Measurements from ENCODE around the gene CACNA1E.

The CACNA1E gene

GRCh38 chr1:181483285-181484195 is at the start of gene CACNA1E:
Gene CACNA1E (plus strand): TSS chr1:181483517. CDS start chr1:181483745, 228 bp downstream.
- in situ Hi-C loops (cut with MboI; ENCODE audit: low sequenced_read_pairs): loop anchor here (25.0 kb wide), 3 partner anchors 454 to 929 kb away; partner anchors contain the start of genes TEDDM1 and ZNF648

- in situ Hi-C loops (cut with MboI; ENCODE audit: low sequenced_read_pairs): no loop called here
Observed at GRCh38 chr1:181433931-181434330, 49.4 kb upstream of the CACNA1E start.

GRCh38 chr1:181438013-181438412 is 45.3 kb upstream of the CACNA1E start:
- in situ Hi-C loops (cut with MboI; ENCODE audit: low sequenced_read_pairs): no loop called here

DNA sequence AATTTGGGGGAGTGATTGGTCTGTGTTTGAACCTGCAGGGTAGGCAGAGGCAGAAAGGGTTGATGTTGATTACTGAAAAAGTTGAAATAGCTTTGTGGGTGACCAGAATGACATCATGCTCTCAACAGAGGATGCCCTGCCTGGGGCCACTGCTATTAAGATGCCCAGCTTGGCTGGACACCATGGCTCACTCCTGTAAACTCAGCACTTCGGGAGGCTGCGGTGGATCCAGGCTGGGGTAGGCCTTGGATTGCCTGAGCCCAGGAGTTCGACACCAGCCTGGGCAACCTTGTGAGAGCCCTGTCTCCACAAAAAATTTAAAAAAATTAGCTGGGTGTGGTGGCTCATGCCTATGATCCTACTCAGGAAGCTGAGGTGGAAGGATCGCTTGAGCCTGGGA is 42.8 kb upstream of the CACNA1E start:
- in situ Hi-C loops (cut with MboI; ENCODE audit: low sequenced_read_pairs): no loop called here

DNA sequence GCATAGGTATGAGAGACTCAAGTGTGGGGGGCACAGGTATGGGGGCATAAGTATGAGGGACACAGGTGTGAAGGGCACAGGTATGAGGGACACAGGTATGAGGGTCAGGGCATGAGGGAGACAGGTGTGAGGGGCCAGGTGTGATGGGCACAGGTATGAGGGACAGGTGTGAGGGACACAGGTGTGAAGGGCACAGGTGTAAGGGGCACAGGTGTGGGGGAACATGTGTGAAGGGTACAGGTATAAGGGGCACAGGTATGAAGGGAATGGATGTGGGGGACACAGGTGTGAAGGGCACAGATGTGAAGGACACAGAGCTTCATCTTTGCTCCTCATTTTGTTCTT is 41.2 kb upstream of the CACNA1E start:
- in situ Hi-C loops (cut with MboI; ENCODE audit: low sequenced_read_pairs): no loop called here

- in situ Hi-C loops (cut with MboI; ENCODE audit: low sequenced_read_pairs): no loop called here
Observed at GRCh38 chr1:181443231-181443853, 40.0 kb upstream of the CACNA1E start.

- in situ Hi-C loops (cut with MboI; ENCODE audit: low sequenced_read_pairs): no loop called here
Observed at GRCh38 chr1:181445436-181445835, 37.9 kb upstream of the CACNA1E start.

- in situ Hi-C loops (cut with MboI; ENCODE audit: low sequenced_read_pairs): no loop called here
Observed at GRCh38 chr1:181448461-181448860, 34.9 kb upstream of the CACNA1E start.

GRCh38 chr1:181451661-181452230 is 31.6 kb upstream of the CACNA1E start:
- in situ Hi-C loops (cut with MboI; ENCODE audit: low sequenced_read_pairs): no loop called here

- in situ Hi-C loops (cut with MboI; ENCODE audit: low sequenced_read_pairs): no loop called here
Observed at GRCh38 chr1:181452746-181453145, 30.6 kb upstream of the CACNA1E start.

GRCh38 chr1:181453541-181454201 is 29.6 kb upstream of the CACNA1E start:
- in situ Hi-C loops (cut with MboI; ENCODE audit: low sequenced_read_pairs): no loop called here

GRCh38 chr1:181456551-181456950 is 26.8 kb upstream of the CACNA1E start:
- in situ Hi-C loops (cut with MboI; ENCODE audit: low sequenced_read_pairs): no loop called here

DNA sequence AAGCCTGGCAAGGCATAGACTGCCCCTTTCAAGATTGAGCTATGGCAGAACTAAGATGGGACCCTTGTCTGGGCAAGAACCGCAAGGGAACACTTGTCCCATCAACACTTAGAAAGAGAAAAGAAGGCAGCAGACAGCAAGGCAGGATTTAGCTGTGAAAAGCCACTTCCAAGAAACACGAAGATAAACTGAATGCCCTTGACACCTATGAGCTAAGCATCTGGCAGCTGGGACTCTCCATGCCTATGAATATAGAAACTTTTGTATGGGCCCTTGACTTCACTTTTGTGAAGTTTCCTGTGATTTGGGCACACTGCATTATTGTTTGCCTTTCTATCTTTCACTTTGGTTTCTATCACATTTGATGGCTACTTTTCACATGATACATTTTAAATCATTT is 24.9 kb upstream of the CACNA1E start:
- in situ Hi-C loops (cut with MboI; ENCODE audit: low sequenced_read_pairs): no loop called here

DNA sequence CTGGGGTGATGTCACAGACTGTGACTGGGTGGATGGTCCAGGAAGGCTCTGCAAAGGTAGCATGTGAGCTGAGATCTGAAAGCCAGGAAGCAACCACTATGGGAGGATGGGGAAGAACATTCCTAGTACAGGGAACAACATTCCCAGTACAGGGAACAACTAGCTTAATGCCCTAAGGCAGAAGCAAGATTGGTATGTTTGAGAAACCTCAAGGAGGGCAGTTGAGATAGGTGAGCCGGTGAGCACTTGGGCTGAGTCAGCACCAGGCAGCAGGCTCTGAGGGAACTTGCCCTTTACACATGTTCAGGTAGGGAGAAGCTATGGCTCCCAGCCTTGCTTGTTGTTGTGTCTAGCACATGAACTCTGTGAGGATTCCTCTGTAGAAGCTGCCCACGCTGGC is 24.2 kb upstream of the CACNA1E start:
- in situ Hi-C loops (cut with MboI; ENCODE audit: low sequenced_read_pairs): no loop called here

GRCh38 chr1:181469829-181470228 is 13.5 kb upstream of the CACNA1E start:
- in situ Hi-C loops (cut with MboI; ENCODE audit: low sequenced_read_pairs): no loop called here

DNA sequence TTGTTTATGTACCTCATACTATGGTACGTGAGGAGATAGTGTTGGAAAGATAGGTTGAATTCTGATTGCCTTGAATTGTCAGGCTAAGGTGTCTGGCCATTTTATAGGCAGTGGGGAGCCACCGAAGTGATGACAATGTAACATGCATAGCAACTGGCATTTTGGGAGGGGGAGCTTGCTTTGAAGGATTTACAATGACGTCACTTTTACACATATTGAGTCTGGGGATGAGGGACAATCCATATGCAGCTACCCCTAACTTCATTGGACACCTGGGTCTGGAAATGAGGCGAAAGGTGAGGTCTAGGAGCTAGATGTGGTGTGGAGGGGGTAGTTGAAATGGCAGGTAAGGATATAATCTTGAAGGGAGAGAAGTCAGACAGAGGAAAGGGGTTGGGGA is 7.7 kb upstream of the CACNA1E start:
- in situ Hi-C loops (cut with MboI; ENCODE audit: low sequenced_read_pairs): loop anchor here (25.0 kb wide), 3 partner anchors 462 to 937 kb away; partner anchors contain the start of genes TEDDM1 and ZNF648

- in situ Hi-C loops (cut with MboI; ENCODE audit: low sequenced_read_pairs): loop anchor here (25.0 kb wide), 3 partner anchors 461 to 936 kb away; partner anchors contain the start of genes TEDDM1 and ZNF648
Observed at GRCh38 chr1:181476581-181476980, 6.7 kb upstream of the CACNA1E start.

GRCh38 chr1:181478306-181478705 is 5.0 kb upstream of the CACNA1E start:
- in situ Hi-C loops (cut with MboI; ENCODE audit: low sequenced_read_pairs): loop anchor here (25.0 kb wide), 3 partner anchors 459 to 934 kb away; partner anchors contain the start of genes TEDDM1 and ZNF648

DNA sequence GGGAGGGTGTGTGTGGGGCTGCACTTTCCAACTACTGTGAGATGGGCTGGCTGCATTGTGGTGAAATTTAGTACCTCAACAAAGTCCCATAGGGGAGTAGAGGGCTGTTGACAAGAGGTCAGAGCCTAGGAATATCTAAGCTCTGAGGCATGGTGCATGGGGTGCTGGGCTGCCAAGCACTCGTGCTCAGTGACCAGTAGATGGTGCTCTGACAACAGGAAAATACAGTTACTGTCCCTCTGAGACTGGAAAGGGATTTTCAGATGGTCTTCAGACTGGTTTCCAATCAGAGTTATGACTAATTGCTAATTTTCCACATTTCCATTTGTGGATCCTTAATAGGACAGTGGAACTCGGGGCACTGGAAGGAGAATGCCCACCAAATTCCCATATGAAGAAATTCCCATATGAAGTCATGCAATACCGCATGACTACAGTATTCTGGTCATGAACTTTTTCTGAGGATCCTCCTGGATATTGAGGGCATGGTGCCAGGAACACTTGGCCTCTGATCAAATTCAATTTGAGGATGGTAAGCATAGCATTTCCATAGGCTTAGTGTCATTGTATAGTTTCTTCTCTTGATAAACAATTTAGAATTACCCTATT is 4.1 kb upstream of the CACNA1E start:
- in situ Hi-C loops (cut with MboI; ENCODE audit: low sequenced_read_pairs): loop anchor here (25.0 kb wide), 3 partner anchors 458 to 933 kb away; partner anchors contain the start of genes TEDDM1 and ZNF648

DNA sequence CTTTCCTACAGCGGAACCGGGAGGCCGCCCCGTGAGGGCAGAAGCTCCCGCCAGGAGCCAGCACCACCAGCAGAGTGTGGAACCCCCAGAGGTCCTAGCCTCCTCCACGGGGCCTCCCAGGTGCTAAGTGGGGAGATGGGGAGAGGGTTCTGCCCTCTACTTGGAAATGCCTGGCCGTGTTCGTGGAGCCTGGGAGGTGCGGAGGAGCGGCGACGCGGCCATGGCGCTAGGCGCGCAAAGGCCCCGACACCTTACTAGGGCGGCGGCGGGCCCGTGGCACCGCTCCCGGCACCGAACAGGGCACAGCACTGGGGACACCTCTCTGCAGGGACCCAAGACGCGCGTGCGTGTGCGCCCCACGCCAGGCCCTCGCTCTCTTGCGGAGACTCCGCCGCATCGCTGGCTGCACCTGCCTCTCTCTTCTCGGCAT is 1.3 kb upstream of the CACNA1E start:
- in situ Hi-C loops (cut with MboI; ENCODE audit: low sequenced_read_pairs): loop anchor here (25.0 kb wide), 3 partner anchors 455 to 930 kb away; partner anchors contain the start of genes TEDDM1 and ZNF648
